BLaER1 (cell line): ENCODE results near the gene AGAP6.
"Not testable (repeated sequence)": the region's sequence is repeated elsewhere in the genome, so short reads cannot be mapped to it uniquely, and the experiment has no call there.

ENCODE experiments used
- H3K27ac ChIP-seq: shearing (Covaris generic); formaldehyde crosslinking; 2 replicates; pipeline ENCODE4 v1.8.1; 2022
- H3K27me3 ChIP-seq: shearing (Covaris generic); formaldehyde crosslinking; 2 replicates; pipeline ENCODE4 v1.8.1; 2022
- H3K36me3 ChIP-seq: shearing (Covaris generic); formaldehyde crosslinking; 2 replicates; pipeline ENCODE4 v1.8.1; 2022
- H3K4me1 ChIP-seq: shearing (Covaris generic); formaldehyde crosslinking; 2 replicates; pipeline ENCODE4 v1.8.1; 2022
- H3K4me2 ChIP-seq: shearing (Covaris generic); formaldehyde crosslinking; 2 replicates; pipeline ENCODE4 v1.8.1; 2022
- H3K4me3 ChIP-seq: shearing (Covaris generic); formaldehyde crosslinking; 2 replicates; pipeline ENCODE4 v1.8.1; 2022
- H3K9ac ChIP-seq: shearing (Covaris generic); formaldehyde crosslinking; 2 replicates; pipeline ENCODE4 v1.8.1; 2022
- H3K9me3 ChIP-seq: shearing (Covaris generic); formaldehyde crosslinking; 2 replicates; pipeline ENCODE4 v1.8.1; 2022
- H4K20me1 ChIP-seq: shearing (Covaris generic); formaldehyde crosslinking; 2 replicates; pipeline ENCODE4 v1.8.1; 2022

The AGAP6 gene

GRCh38 chr10:49988376-49988775, at the start of gene AGAP6:
AGAP6 (plus strand) TSS chr10:49988406; CDS start chr10:49988716, 310 bp downstream.
- not testable (repeated sequence) for H3K4me3 ChIP-seq, H4K20me1 ChIP-seq, H3K9me3 ChIP-seq, H3K27ac ChIP-seq, H3K9ac ChIP-seq, H3K36me3 ChIP-seq, H3K4me1 ChIP-seq, H3K27me3 ChIP-seq, H3K4me2 ChIP-seq

- peak within 1 kb of the TSS; percentile 85 for H3K4me2 ChIP-seq
- peaks cover 18% of the 10 kb centered on the region for H3K4me1 ChIP-seq
- peak within 1 kb of the TSS; percentile 80 for H3K4me3 ChIP-seq
- H3K36me3 ChIP-seq: peaks cover 13% of the 10 kb centered on the region
- H3K27me3 ChIP-seq, H3K9me3 ChIP-seq, H4K20me1 ChIP-seq: not testable (repeated sequence)
- peak within 1 kb of the TSS; percentile 81 for H3K27ac ChIP-seq
- peak within 1 kb of the TSS; percentile 88 for H3K9ac ChIP-seq
Observed at GRCh38 chr10:49941447-49942338, 46.5 kb upstream of the AGAP6 start, which contains the start of the genes PARG and TIMM23B. PARG (minus strand) TSS chr10:49942027; CDS start chr10:49941725, 302 bp downstream. TIMM23B (plus strand) TSS chr10:49942053; CDS start chr10:49942195, 142 bp downstream.

GRCh38 chr10:49942339-49942705, 45.9 kb upstream of the AGAP6 start:
- not testable (repeated sequence) for H3K9me3 ChIP-seq, H4K20me1 ChIP-seq, H3K27me3 ChIP-seq
- H3K9ac ChIP-seq: peak overlapping the region; percentile 88
- peaks cover 18% of the 10 kb centered on the region for H3K4me1 ChIP-seq
- peaks cover 19% of the 10 kb centered on the region for H3K36me3 ChIP-seq
- H3K4me3 ChIP-seq: peak overlapping the region; percentile 80
- peak overlapping the region; percentile 81 for H3K27ac ChIP-seq
- peak overlapping the region; percentile 85 for H3K4me2 ChIP-seq

GRCh38 chr10:49943607-49944006, 44.6 kb upstream of the AGAP6 start:
- H3K4me1 ChIP-seq: peaks cover 18% of the 10 kb centered on the region
- not testable (repeated sequence) for H3K4me3 ChIP-seq, H3K9me3 ChIP-seq, H3K27me3 ChIP-seq, H4K20me1 ChIP-seq, H3K27ac ChIP-seq, H3K9ac ChIP-seq
- H3K4me2 ChIP-seq: peak overlapping the region; percentile 85
- peaks cover 25% of the 10 kb centered on the region for H3K36me3 ChIP-seq

- H3K4me3 ChIP-seq, H3K27ac ChIP-seq, H3K4me2 ChIP-seq, H3K27me3 ChIP-seq, H3K4me1 ChIP-seq, H3K9me3 ChIP-seq, H3K9ac ChIP-seq: not testable (repeated sequence)
- peaks cover 11% of the 10 kb centered on the region; the same call in 1 of the 2 replicates for H4K20me1 ChIP-seq
- peaks cover 30% of the 10 kb centered on the region for H3K36me3 ChIP-seq
Observed at GRCh38 chr10:49948142-49948541, 40.1 kb upstream of the AGAP6 start.

- H3K4me3 ChIP-seq, H3K27ac ChIP-seq, H3K4me1 ChIP-seq, H3K27me3 ChIP-seq, H3K9ac ChIP-seq, H3K9me3 ChIP-seq, H3K4me2 ChIP-seq, H4K20me1 ChIP-seq: not testable (repeated sequence)
- peaks cover 33% of the 10 kb centered on the region for H3K36me3 ChIP-seq
Observed at GRCh38 chr10:49948737-49949136, 39.5 kb upstream of the AGAP6 start.

GRCh38 chr10:49952006-49952405, 36.2 kb upstream of the AGAP6 start:
- not testable (repeated sequence) for H3K27me3 ChIP-seq, H3K4me2 ChIP-seq, H3K4me3 ChIP-seq, H3K9me3 ChIP-seq, H3K27ac ChIP-seq, H3K9ac ChIP-seq, H3K4me1 ChIP-seq
- Histone ChIP-seq H4K20me1 (peaks cover 14% of the 10 kb centered on the region; the same call in 1 of the 2 replicates), H3K36me3 (peaks cover 34% of the 10 kb centered on the region)

GRCh38 chr10:49953122-49953521, 35.1 kb upstream of the AGAP6 start:
- not testable (repeated sequence) for H3K9me3 ChIP-seq, H3K9ac ChIP-seq, H3K27ac ChIP-seq, H3K4me1 ChIP-seq, H3K4me2 ChIP-seq, H3K27me3 ChIP-seq, H3K4me3 ChIP-seq
- Histone ChIP-seq H4K20me1 (peaks cover 14% of the 10 kb centered on the region; the same call in 1 of the 2 replicates), H3K36me3 (peaks cover 38% of the 10 kb centered on the region)

GRCh38 chr10:49970331-49970857, 17.8 kb upstream of the AGAP6 start:
- not testable (repeated sequence) for H3K4me2 ChIP-seq, H3K27ac ChIP-seq

GRCh38 chr10:49971466-49971865, 16.7 kb upstream of the AGAP6 start:
- H3K4me1 ChIP-seq, H3K9ac ChIP-seq: not testable (repeated sequence)

More at GRCh38 chr10:49970331-49970857, 17.8 kb upstream of the AGAP6 start:
- H3K9ac ChIP-seq, H3K27me3 ChIP-seq, H3K9me3 ChIP-seq, H4K20me1 ChIP-seq, H3K4me1 ChIP-seq, H3K4me3 ChIP-seq: not testable (repeated sequence)
- peaks cover 11% of the 10 kb centered on the region for H3K36me3 ChIP-seq

GRCh38 chr10:49972094-49972493, 16.1 kb upstream of the AGAP6 start:
- not testable (repeated sequence) for H3K4me3 ChIP-seq, H4K20me1 ChIP-seq, H3K27ac ChIP-seq, H3K9ac ChIP-seq, H3K4me2 ChIP-seq, H3K4me1 ChIP-seq, H3K9me3 ChIP-seq, H3K27me3 ChIP-seq
- peaks cover 11% of the 10 kb centered on the region for H3K36me3 ChIP-seq

More at GRCh38 chr10:49971466-49971865, 16.7 kb upstream of the AGAP6 start:
- H3K4me3 ChIP-seq, H4K20me1 ChIP-seq, H3K27me3 ChIP-seq, H3K27ac ChIP-seq, H3K4me2 ChIP-seq, H3K9me3 ChIP-seq: not testable (repeated sequence)
- H3K36me3 ChIP-seq: peaks cover 11% of the 10 kb centered on the region

- H3K4me2 ChIP-seq, H3K27me3 ChIP-seq, H3K4me3 ChIP-seq, H3K9me3 ChIP-seq, H3K9ac ChIP-seq, H3K27ac ChIP-seq, H3K36me3 ChIP-seq, H3K4me1 ChIP-seq, H4K20me1 ChIP-seq: not testable (repeated sequence)
Observed at GRCh38 chr10:49977756-49978155, 10.4 kb upstream of the AGAP6 start.

- H3K4me3 ChIP-seq, H3K9me3 ChIP-seq, H3K36me3 ChIP-seq, H3K4me2 ChIP-seq, H3K27ac ChIP-seq, H3K9ac ChIP-seq, H3K4me1 ChIP-seq, H4K20me1 ChIP-seq, H3K27me3 ChIP-seq: not testable (repeated sequence)
Observed at GRCh38 chr10:49987207-49987606, 999 bp upstream of the AGAP6 start.

- H4K20me1 ChIP-seq, H3K27ac ChIP-seq, H3K4me1 ChIP-seq, H3K9ac ChIP-seq, H3K36me3 ChIP-seq, H3K27me3 ChIP-seq, H3K9me3 ChIP-seq, H3K4me2 ChIP-seq, H3K4me3 ChIP-seq: not testable (repeated sequence)
Observed at GRCh38 chr10:49995321-49995720, 7.1 kb downstream of the AGAP6 start.
